KMS-11 (cell line): Measurements from ENCODE around the gene PPP2R5A.

ENCODE experiments used
- H2AFZ ChIP-seq: fragments of 200-600 bp; sonication (generic); 2 replicates; pipeline ENCODE4 v1.6.1; 2016; ENCODE audit warnings: antibody characterized with exemption, mixed run types, low read depth
- H3K27ac ChIP-seq: fragments of 200-600 bp; sonication (generic); 2 replicates; pipeline ENCODE4 v1.6.1; 2016; ENCODE audit warnings: mild to moderate bottlenecking, mixed run types
- H3K27me3 ChIP-seq: fragments of 200-600 bp; sonication (generic); 2 replicates; pipeline ENCODE4 v1.6.1; 2017; ENCODE audit warnings: mild to moderate bottlenecking, low read depth, mixed run types, moderate library complexity; ENCODE audit not compliant: insufficient read depth
- H3K36me3 ChIP-seq: fragments of 200-600 bp; sonication (generic); 2 replicates; pipeline ENCODE4 v1.6.1; 2017; ENCODE audit warnings: mild to moderate bottlenecking, mixed run types; ENCODE audit not compliant: insufficient read depth
- H3K4me1 ChIP-seq: fragments of 200-600 bp; sonication (generic); 2 replicates; pipeline ENCODE4 v1.6.1; 2016; ENCODE audit warnings: mild to moderate bottlenecking, low read depth, mixed run types; ENCODE audit not compliant: poor library complexity, severe bottlenecking
- H3K4me2 ChIP-seq: fragments of 200-600 bp; sonication (generic); 2 replicates; pipeline ENCODE4 v1.7.0; 2016; ENCODE audit warnings: mild to moderate bottlenecking, mixed run types
- H3K4me3 ChIP-seq: fragments of 200-600 bp; sonication (generic); IDR thresholded peaks from 2 replicates; pipeline ENCODE4 v1.6.1; 2017; ENCODE audit warnings: low read depth, low read length, mixed read lengths; ENCODE audit not compliant: insufficient read depth
- H3K79me2 ChIP-seq: fragments of 200-600 bp; sonication (generic); 2 replicates; pipeline ENCODE4 v1.6.1; 2016; ENCODE audit warnings: low read depth, mixed run types; ENCODE audit not compliant: insufficient read depth
- H3K9ac ChIP-seq: fragments of 200-600 bp; sonication (generic); 2 replicates; pipeline ENCODE4 v1.6.1; 2016; ENCODE audit warnings: mild to moderate bottlenecking, mixed run types
- H4K20me1 ChIP-seq: fragments of 200-600 bp; sonication (generic); 2 replicates; pipeline ENCODE4 v1.6.1; 2016; ENCODE audit warnings: mild to moderate bottlenecking, mixed run types; ENCODE audit not compliant: insufficient read depth
- TF ChIP-seq, protein P1 (sequence below): fragments of 200-600 bp; sonication (generic); conservative IDR thresholded peaks from 2 replicates; pipeline ENCODE4 v1.6.1; 2017; ENCODE audit warnings: low read depth, mild to moderate bottlenecking, antibody characterized with exemption, low read length, moderate library complexity, mixed read lengths

Gene PPP2R5A

DNA sequence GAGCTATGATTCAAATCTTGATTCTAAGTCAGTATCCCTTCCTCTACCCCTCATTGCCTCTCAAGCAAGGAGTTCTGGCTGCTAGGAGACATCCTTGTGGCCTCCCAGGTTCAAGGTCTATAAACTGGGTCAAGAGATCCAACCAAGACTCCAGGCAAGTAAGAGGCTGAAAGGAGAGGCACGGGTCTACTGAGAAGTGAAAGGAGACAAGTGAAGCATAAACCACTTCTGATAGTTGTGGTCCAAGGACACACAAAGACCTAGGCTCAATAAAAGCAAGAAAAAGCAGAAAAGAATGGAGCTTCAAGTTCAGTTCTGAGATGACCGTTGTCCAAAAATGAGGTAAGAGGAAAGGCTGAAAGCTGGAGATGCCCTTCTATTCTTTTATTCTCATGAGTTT is 17.8 kb upstream of the PPP2R5A start:
- TF ChIP-seq, protein P1, sequence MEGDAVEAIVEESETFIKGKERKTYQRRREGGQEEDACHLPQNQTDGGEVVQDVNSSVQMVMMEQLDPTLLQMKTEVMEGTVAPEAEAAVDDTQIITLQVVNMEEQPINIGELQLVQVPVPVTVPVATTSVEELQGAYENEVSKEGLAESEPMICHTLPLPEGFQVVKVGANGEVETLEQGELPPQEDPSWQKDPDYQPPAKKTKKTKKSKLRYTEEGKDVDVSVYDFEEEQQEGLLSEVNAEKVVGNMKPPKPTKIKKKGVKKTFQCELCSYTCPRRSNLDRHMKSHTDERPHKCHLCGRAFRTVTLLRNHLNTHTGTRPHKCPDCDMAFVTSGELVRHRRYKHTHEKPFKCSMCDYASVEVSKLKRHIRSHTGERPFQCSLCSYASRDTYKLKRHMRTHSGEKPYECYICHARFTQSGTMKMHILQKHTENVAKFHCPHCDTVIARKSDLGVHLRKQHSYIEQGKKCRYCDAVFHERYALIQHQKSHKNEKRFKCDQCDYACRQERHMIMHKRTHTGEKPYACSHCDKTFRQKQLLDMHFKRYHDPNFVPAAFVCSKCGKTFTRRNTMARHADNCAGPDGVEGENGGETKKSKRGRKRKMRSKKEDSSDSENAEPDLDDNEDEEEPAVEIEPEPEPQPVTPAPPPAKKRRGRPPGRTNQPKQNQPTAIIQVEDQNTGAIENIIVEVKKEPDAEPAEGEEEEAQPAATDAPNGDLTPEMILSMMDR = no peak
- no peaks in the 10 kb centered on the region for H3K79me2 ChIP-seq
- no peaks in the 10 kb centered on the region for H3K36me3 ChIP-seq
- no peak overlapping the region for H2AFZ ChIP-seq
- no peak overlapping the region for H3K4me3 ChIP-seq
- no peaks in the 10 kb centered on the region for H3K27me3 ChIP-seq
- no peak overlapping the region for H3K4me2 ChIP-seq
- no peaks in the 10 kb centered on the region for H4K20me1 ChIP-seq
- H3K27ac ChIP-seq = no peak overlapping the region
- no peaks in the 10 kb centered on the region for H3K4me1 ChIP-seq
- no peak overlapping the region for H3K9ac ChIP-seq

DNA sequence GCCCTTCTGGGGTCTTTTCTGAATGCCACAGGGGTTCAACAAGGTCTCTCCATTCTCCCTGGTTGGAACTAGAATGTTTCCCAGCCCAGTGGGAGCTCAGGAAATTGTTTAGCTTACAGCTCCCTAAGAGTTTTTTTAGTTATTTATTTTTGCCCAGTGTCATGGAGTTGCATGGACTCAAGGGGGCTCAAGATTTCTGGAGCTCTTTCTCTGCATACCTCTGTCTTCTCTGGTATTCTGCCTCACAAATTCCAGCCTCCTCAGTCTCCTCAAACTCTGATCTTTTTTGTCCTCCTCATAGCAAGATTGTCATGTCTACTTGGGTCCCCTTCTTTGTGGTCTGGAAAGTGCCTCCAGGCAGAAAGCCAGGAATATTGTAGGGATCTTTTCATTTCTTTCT is 15.9 kb upstream of the PPP2R5A start:
- Histone ChIP-seq H3K9ac (no peak overlapping the region), H4K20me1 (no peaks in the 10 kb centered on the region), H3K4me1 (no peaks in the 10 kb centered on the region), H3K27ac (no peak overlapping the region), H3K4me2 (no peak overlapping the region), H3K27me3 (no peaks in the 10 kb centered on the region), H2AFZ (no peak overlapping the region), H3K79me2 (no peaks in the 10 kb centered on the region), H3K4me3 (no peak overlapping the region), H3K36me3 (no peaks in the 10 kb centered on the region)
- TF ChIP-seq, protein P1 = no peak

DNA sequence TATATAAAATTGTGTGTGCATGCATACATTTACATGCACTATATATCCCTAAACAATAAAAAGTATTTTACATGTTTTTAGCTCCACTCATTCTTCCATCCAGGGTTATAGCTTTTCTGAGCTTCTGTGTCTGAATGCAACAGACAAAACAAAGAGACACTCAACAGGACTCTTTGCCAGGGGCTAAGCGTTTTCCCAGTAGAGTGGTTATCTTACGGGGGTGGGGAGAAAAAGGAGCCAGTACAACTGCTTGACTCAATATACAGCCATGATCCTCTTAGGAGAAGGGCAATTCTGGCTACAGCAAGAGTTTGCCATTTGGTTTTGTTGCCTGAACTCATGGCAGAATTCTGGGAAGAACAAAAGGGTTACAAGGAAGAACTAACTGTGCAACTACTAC is 14.6 kb upstream of the PPP2R5A start:
- Histone ChIP-seq H3K9ac (no peak overlapping the region), H2AFZ (no peak overlapping the region), H3K36me3 (no peaks in the 10 kb centered on the region), H3K27me3 (no peaks in the 10 kb centered on the region), H3K4me1 (no peaks in the 10 kb centered on the region), H3K4me3 (no peak overlapping the region), H3K79me2 (no peaks in the 10 kb centered on the region), H3K4me2 (no peak overlapping the region), H4K20me1 (no peaks in the 10 kb centered on the region), H3K27ac (no peak overlapping the region)
- TF ChIP-seq, protein P1 = no peak

DNA sequence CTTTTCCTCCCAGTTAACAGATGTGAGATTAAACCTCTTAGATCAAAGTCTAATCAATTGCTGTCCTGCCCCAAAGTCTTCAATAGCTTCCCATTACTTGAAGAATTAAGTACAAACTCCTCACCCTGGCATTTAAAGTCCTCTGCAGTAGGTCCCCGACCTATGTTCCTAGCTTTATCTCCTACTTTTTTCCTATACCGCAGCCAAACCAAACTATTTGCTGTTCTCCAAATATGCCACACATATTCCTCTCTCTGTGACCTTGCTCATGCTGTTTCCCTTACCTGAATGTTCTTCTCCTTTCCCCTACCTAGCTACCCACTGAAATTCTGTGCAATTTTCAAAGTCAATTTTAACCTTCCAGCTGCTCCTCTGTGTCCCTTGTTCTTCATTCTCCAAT is 14.0 kb upstream of the PPP2R5A start:
- Histone ChIP-seq H3K4me2 (no peak overlapping the region), H3K9ac (no peak overlapping the region), H2AFZ (no peak overlapping the region), H4K20me1 (no peaks in the 10 kb centered on the region), H3K27me3 (no peaks in the 10 kb centered on the region), H3K36me3 (no peaks in the 10 kb centered on the region), H3K4me1 (no peaks in the 10 kb centered on the region), H3K4me3 (no peak overlapping the region), H3K27ac (no peak overlapping the region), H3K79me2 (no peaks in the 10 kb centered on the region)
- TF ChIP-seq, protein P1 = no peak
